ENCODE data around the gene TOR2A. TPM values are rescaled to one million over a fixed set of nuclear protein-coding genes. Genes with fewer than 3 reads are reported as not detected.
"Not testable (repeated sequence)": the region's sequence is repeated elsewhere in the genome, so short reads cannot be mapped to it uniquely, and the experiment has no call there.

The TOR2A gene
- total RNA-seq, 4 donors from 2014 or later, result 31.4 to 126 (median 48.1) TPM

DNA sequence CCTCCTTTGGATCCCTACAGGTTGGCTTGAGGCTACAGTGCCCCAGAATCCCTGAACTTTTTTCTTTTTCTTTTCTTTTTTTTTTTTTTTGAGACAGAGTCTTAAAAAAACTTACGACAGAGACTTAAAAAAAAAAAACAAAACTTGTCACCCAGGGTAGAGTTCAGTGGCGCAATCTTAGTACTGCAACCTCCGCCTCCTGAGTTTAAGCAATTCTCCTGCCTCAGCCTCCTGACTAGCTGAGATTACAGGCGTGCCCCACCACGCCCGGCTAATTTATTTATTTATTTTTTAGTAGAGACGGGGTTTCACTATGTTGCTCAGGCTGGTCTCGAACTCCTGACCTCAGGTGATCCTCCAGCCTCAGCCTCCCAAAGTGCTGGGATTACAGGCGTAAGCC lies 45.8 kb upstream of the TOR2A start:
- intact Hi-C loops (cut with DNase I; ENCODE audit: low total_unique reads); H3K27me3 ChIP-seq; DNase-seq; H3K36me3 ChIP-seq; H3K27ac ChIP-seq; H3K4me3 ChIP-seq; H3K9me3 ChIP-seq: not testable (repeated sequence)
- 28 to 70% methylated on average over 7 to 9 of the region's 9 CpGs for WGBS, 2 donors (ENCODE audit: low coverage in 1 of 2)
- TF ChIP-seq, protein P1, sequence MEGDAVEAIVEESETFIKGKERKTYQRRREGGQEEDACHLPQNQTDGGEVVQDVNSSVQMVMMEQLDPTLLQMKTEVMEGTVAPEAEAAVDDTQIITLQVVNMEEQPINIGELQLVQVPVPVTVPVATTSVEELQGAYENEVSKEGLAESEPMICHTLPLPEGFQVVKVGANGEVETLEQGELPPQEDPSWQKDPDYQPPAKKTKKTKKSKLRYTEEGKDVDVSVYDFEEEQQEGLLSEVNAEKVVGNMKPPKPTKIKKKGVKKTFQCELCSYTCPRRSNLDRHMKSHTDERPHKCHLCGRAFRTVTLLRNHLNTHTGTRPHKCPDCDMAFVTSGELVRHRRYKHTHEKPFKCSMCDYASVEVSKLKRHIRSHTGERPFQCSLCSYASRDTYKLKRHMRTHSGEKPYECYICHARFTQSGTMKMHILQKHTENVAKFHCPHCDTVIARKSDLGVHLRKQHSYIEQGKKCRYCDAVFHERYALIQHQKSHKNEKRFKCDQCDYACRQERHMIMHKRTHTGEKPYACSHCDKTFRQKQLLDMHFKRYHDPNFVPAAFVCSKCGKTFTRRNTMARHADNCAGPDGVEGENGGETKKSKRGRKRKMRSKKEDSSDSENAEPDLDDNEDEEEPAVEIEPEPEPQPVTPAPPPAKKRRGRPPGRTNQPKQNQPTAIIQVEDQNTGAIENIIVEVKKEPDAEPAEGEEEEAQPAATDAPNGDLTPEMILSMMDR (IDR thresholded peaks at IDR 0.05), result peak in 1 of 5 experiments; percentile 7
- in situ Hi-C loops (cut with MboI; ENCODE audit: low pct_ligation_motif_present in 1 of 4, low pct_unique_long_range_greater_than_20kb in 1 of 4, low sequenced_read_pairs in 3 of 4), result loop anchor here in 2 of 4 donors (5.0 to 25.0 kb wide), 2 partner anchors 44 to 131 kb away; partner anchors contain the start of genes TOR2A (in 2 of the 2) and ST6GALNAC4 (in 1 of the 2)
- H3K4me1 ChIP-seq, result peaks cover 0 to 24% (median 9%) of the 10 kb centered on the region in 4 donors

DNA sequence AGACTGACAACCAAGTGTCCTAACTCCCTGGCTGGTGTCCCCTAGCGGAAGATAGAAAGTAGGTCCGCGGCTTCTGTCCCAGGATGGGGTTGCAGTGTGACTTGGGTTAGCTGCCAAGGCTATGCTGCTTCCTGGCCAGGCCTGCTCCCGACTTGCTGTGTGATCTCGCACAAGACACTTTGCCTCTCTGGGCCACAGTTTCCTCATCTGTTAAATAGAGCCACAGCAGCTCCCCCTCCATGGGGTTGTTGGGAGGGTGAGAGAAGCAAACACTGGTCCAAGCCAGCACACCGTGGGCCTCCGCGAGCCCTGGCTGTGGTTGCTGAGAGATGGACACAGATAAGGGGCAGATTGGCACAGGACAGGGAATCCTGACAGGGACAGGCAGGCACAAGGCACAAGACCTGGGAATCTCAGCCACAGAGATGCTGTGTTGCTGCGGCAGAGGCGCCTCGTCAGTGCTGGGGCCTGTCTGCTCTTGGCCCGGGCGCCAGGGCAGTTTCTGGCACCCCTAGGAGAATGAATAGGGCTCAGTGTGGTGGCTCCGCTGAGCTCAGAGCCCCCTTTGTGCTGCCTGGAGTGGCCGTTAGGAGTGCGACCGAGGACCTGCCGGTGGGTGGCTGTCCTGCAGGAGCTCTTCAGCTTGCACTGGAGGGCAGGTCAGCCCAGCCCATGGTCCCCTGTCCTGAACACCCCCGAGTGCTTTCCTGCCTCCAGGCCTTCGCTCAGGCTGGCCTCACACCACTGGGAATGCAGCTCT lies 45.2 kb upstream of the TOR2A start:
- TF ChIP-seq, protein P1 (IDR thresholded peaks at IDR 0.05), result no peak
- Histone ChIP-seq H3K4me3 (no peak overlapping the region), H3K27me3 (no peaks in the 10 kb centered on the region), H3K27ac (peak overlapping the region in 2 of 4 donors; percentile 23 to 78), H3K9me3 (no peaks in the 10 kb centered on the region), H3K36me3 (no peaks in the 10 kb centered on the region), H3K4me1 (peaks cover 0 to 24% (median 9%) of the 10 kb centered on the region in 4 donors)
- 83 to 100% methylated on average over 3 to 19 of the region's 20 CpGs for WGBS, 2 donors (ENCODE audit: low coverage in 1 of 2)
- intact Hi-C loops (cut with DNase I; ENCODE audit: low total_unique reads) (no loop called here), in situ Hi-C loops (cut with MboI; ENCODE audit: low pct_ligation_motif_present in 1 of 4, low pct_unique_long_range_greater_than_20kb in 1 of 4, low sequenced_read_pairs in 3 of 4) (loop anchor here in 2 of 4 donors (5.0 to 25.0 kb wide), 2 partner anchors 43 to 132 kb away; partner anchors contain the start of genes TOR2A (in 2 of the 2) and ST6GALNAC4 (in 1 of the 2))
- no peak for DNase-seq

DNA sequence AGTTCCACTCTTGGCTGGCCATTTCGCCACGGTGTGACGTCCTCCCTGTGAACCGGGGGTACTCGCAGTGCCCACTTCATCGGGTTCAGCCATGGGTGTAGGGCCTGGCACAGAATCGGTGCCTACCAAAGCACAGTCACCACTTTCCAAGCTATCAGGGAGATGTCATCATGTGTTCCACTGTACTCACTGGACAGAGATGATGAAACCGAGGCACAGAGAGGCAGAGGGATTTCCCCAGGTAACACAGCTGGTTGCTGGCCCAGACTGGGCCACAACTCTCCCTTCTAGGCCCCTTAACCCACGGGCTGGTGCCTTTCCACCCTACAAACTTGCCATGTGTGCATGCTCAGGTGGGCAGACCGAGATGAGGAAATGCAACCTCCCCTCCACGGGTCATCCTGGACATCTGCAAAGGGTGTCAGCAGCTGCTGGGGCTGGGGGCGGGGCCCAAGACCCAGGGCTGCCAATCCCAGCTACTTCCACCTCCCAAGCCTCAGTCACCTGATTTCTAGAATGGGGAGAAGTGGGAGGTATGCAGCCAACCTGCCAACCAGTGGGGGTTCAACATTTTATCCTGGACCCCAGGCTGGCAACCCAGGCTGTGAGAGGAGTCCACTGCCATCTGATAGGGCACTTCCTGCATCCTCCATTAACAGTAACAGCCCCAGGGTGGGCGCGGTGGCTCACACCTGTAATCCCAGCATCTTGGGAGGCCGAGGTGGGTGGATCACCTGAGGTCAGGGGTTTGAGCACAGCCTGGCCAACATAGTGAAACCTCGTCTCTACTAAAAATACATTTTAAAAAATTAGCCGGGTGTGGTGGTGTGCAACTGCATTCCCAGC lies 44.3 kb upstream of the TOR2A start:
- in situ Hi-C loops (cut with MboI; ENCODE audit: low pct_ligation_motif_present in 1 of 4, low pct_unique_long_range_greater_than_20kb in 1 of 4, low sequenced_read_pairs in 3 of 4) (loop anchor here in 1 of 4 donors (25.0 kb wide), 1 partner anchor 133 kb away; the partner anchor contains the start of gene ST6GALNAC4), intact Hi-C loops (cut with DNase I; ENCODE audit: low total_unique reads) (no loop called here)
- Histone ChIP-seq H3K27ac (peak overlapping the region; percentile 66 to 85 (median 74)), H3K4me1 (peaks cover 0 to 18% (median 9%) of the 10 kb centered on the region in 4 donors), H3K27me3 (no peaks in the 10 kb centered on the region), H3K36me3 (no peaks in the 10 kb centered on the region), H3K4me3 (peak overlapping the region in 1 of 4 donors; percentile 27), H3K9me3 (no peaks in the 10 kb centered on the region)
- DNase-seq, result peak; percentile 70
- TF ChIP-seq POLR2A (IDR thresholded peaks at IDR 0.05) (no peak), EP300 (IDR thresholded peaks at IDR 0.05; ENCODE audit: low read depth) (no peak), POLR2AphosphoS5 (IDR thresholded peaks at IDR 0.05) (no peak)
- TF ChIP-seq, protein P1 (IDR thresholded peaks at IDR 0.05), result no peak
- 43% methylated on average over 16 of the region's 17 CpGs; no CpG with 5 or more reads in 1 of the 2 donors for WGBS, 2 donors (ENCODE audit: low coverage in 1 of 2)
